Umbilical cord (tissue), 2 donors: ENCODE measurements around the gene ABHD12. TPM values are rescaled to one million over a fixed set of nuclear protein-coding genes. Genes with fewer than 3 reads are reported as not detected.

Source experiments
- DNase-seq: peaks from one replicate; pipeline ENCODE4 v3.0.0-alpha.2; 2015; ENCODE audit warnings: low spot score
- total RNA-seq: library from RNA; depleted of rRNA; stranded (reverse); fragments of >200 nt; gene quantifications from one replicate; pipeline ENCODE4 v1.2.3, GENCODE V29; 2014; ENCODE audit warnings: low replicate concordance; ENCODE audit not compliant: insufficient read depth

The ABHD12 gene
- total RNA-seq, 1 donor from 2014 or later: 61.4 TPM

DNA sequence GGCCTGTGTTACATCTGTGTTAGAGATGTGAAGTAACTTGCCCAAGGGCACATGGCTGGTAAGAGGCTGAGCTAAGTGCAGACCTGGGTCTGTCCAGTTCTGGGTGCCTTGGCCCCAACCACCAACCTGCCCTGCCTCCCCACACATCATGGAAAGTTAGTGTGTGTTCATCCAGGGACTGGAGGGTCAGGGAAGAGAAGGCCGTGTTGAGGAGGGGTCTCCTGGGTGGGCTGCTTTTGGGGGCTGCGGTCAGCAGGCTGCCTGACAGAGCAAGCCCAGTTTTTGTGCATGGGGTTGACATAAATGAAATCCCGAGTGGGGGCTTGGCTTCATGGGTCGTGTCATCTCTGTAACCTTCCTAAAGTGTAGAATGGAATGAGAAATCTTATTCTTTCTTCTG, 131.8 kb downstream of the ABHD12 start:
- no peak for DNase-seq

- DNase-seq: no peak
Measured at GRCh38 chr20:25258476-25258805, 132.2 kb downstream of the ABHD12 start.

- DNase-seq: no peak
Measured at GRCh38 chr20:25257756-25258475, 132.7 kb downstream of the ABHD12 start.

GRCh38 chr20:25257130-25257529, 133.5 kb downstream of the ABHD12 start:
- DNase-seq: no peak

GRCh38 chr20:25256226-25256859, 134.3 kb downstream of the ABHD12 start:
- DNase-seq: no peak

DNA sequence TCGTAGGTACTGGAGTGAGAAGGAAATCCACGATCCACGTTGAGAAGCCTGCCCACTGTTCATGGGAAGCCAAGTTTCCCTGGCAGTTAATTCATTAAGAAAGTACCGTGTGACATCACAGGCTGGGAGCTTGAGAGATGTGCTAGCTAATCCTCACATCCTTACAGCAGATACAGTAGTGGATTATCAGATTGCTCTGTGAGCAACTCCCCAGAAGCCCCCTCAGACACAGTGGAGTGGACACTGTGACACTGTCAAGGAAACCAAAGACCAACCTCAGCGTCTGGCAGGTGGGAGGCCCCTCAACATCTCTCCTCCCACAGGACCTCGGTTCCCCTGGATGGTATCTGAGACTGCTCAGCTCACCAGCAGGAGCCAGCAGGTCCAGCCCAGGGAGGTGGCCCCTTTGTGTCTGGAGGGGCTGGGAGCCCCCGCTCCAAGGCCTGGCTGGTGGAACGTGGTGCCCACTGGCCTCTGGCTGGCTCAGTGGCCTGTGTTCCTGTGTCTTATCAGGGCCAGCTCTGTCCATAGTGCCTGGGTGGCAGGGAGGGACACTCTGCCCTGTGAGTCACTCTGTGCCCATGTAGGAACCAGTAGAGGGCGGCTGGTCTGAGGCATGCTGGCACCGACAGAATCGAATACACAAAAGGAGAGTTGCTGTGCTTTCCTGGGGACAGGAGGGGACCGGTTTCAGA, 135.5 kb downstream of the ABHD12 start:
- no peak for DNase-seq

GRCh38 chr20:25254571-25254970, 136.1 kb downstream of the ABHD12 start:
- no peak for DNase-seq

GRCh38 chr20:25253606-25254275, 136.9 kb downstream of the ABHD12 start:
- no peak for DNase-seq

- DNase-seq: no peak
Measured at GRCh38 chr20:25252686-25253421, 137.8 kb downstream of the ABHD12 start.

DNA sequence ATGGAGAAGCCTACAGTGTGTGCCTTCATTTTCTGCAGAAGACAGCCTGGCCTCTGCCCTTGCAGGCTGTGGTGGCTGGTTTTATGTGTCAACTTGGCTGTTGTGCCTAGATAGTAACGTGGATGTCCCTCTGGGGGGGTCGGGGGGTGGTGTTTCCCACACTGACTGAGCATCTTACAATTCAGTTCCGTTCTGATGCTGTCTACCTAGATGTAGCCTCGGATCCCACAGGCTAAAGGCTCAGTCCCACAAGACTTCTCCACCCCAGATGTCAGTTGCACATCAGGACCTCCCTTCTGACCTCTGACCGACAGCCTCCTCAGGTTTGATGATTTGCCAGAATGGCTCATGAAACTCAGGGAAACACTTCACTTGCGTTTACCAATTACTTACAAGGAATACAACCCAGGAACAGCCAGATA, 138.4 kb downstream of the ABHD12 start:
- no peak for DNase-seq

DNA sequence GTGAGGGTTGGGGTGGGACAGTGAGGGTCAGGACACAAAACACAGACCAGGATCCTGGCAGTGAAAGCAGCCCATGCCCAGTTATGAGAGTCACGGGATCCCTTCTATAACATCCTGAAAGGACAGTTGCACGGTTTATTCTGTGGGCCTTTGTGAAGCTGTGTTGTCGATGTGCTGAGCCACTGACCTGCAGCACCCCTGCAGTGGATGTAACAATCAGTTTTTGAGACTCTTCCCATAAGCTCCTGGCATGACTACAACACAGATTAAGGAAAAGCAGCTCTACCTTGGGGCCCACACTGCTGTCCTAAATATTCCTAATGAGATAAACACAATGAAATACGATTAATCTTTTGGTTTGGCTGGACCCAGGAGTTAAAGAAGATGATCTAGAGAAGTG, 139.1 kb downstream of the ABHD12 start:
- DNase-seq: no peak

DNA sequence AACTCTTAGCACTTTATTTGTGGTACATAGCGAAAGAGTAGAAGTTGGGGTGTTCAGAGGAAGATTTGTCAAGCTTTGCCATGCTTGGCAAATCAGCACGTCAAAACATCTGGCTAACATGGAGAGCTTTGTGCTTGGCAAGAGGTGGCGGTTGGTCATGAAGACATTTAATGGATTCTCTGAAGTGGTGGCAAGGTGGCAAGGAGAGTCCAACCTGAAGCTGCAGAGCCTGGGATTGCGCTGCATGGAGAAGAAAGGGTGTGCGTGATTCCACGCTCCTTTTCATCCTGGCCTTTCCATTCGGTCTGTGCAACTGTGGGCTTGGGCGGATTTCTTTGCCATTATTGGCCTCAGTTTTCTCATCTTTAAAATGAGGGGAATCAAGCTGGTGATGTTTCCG, 139.6 kb downstream of the ABHD12 start:
- DNase-seq: no peak

DNA sequence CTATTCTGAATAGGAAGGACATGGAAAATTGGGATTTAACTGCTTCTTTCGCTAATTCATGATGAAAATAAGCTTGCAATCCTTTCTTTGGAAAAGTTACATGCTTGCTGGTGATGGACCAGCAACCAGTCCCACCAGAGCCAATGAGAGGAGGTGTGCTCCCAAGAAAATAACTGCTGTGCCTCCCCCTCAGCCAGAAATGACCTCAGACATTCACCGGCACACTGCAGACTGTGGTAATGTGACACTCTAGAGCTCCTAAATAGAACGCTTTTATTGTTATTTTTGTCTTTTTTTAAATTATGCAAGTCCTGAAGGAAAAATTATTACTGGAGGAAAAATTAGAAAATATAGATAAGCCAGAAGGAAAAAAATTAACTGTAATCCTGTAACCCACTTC, 140.1 kb downstream of the ABHD12 start:
- DNase-seq: no peak

Other genes starting within 250 kb of the ABHD12 start
- 16.1 TPM for gene ENTPD6, start 195.1 kb downstream of the ABHD12 start, total RNA-seq
- gene PYGB, start 142.8 kb downstream of the ABHD12 start, total RNA-seq: 56.6 TPM
- gene GINS1, start 16.8 kb upstream of the ABHD12 start, total RNA-seq: 4.3 TPM
- 17.6 TPM for gene NINL, start 194.7 kb upstream of the ABHD12 start, total RNA-seq
- 7.5 TPM for gene NANP, start 233.2 kb upstream of the ABHD12 start, total RNA-seq